AG04450 (cell line): ENCODE data around the gene BZW1. TPM values are rescaled to one million over a fixed set of nuclear protein-coding genes. Genes with fewer than 3 reads are reported as not detected.

Experiments
- CTCF ChIA-PET: fragments of 300-600, 350-600 bp; formaldehyde crosslinking; extraction: SDS; loops from one replicate; lab custom pipeline; 2022; ENCODE audit warnings: antibody characterized with exemption, inconsistent platforms; lab: Charles Lee
- POLR2A ChIA-PET: fragments of 350-600 bp; formaldehyde crosslinking; extraction: SDS; loops from one replicate; lab custom pipeline; 2021; ENCODE audit warnings: antibody characterized with exemption, inconsistent platforms; lab: Yijun Ruan, JAX
- DNase-seq: peaks from one replicate; pipeline ENCODE4 v3.0.0-alpha.2; 2011; ENCODE audit warnings: low read depth, low spot score
- H3K27ac ChIP-seq: one replicate; pipeline ENCODE4 v1.5.1; 2012; ENCODE audit warnings: low read depth, low read length, control low read depth
- H3K27me3 ChIP-seq: one replicate; pipeline ENCODE4 v1.6.0; 2012; ENCODE audit warnings: low read length; ENCODE audit not compliant: control insufficient read depth, insufficient read depth
- H3K4me3 ChIP-seq: 2 replicates; pipeline ENCODE4 v1.5.1; 2011; ENCODE audit warnings: mild to moderate bottlenecking, low read depth, low read length, control low read depth
- H3K9me3 ChIP-seq: 2 replicates; pipeline ENCODE4 v1.5.1; 2012; ENCODE audit warnings: low read length; ENCODE audit not compliant: control insufficient read depth, insufficient read depth
- polyA plus RNA-seq: library from polyadenylated mRNA; depleted of rRNA; stranded (reverse); fragments of >200 nt; gene quantifications from 2 replicates; pipeline ENCODE4 v1.2.3, GENCODE V29; 2011
- TF ChIP-seq, protein P1 (sequence below): IDR thresholded peaks from 2 replicates; pipeline ENCODE4 v1.5.1; 2011; ENCODE audit warnings: low read depth, low read length, control low read depth, inconsistent platforms

The BZW1 gene
- polyA plus RNA-seq, 1 experiment = 376 TPM

DNA sequence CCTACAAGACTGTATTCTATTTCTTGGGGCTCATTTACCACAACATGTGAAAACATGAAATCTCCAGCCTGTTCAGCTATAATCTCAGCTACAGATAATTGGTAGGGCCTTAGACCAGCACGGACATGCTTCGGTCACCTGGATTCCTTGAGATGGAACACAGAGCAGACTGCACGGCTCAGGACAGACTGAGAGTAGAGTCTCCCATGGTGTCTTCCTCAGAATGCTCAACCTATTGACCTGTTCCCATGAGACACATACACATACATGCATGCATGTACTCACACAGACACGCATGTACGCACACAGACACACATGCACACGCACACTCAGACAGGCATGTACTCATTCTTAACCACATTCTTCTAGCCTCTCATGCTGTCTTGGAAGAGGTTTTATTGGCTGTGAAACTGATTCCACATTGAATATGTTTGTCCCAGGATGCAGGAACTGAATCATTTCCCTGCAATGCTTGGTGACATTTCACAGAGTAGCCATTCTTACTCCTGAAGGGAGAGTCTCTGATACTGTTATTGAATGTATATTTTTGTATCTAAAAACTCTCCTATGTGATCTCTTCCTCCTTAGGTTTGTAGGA is 23.5 kb upstream of the BZW1 start:
- H3K27ac ChIP-seq = peak overlapping the region; percentile 89
- no peaks in the 10 kb centered on the region for H3K9me3 ChIP-seq
- H3K27me3 ChIP-seq = no peaks in the 10 kb centered on the region
- ChIA-PET CTCF (interaction anchor here (1.2 kb wide), 1 partner anchor 75 kb away, joined by 6 read pairs; no protein-coding TSS in a partner anchor), POLR2A (interaction anchor here (1.1 kb wide), 1 partner anchor 24 kb away, joined by 3 read pairs; no protein-coding TSS in a partner anchor)
- TF ChIP-seq, protein P1, sequence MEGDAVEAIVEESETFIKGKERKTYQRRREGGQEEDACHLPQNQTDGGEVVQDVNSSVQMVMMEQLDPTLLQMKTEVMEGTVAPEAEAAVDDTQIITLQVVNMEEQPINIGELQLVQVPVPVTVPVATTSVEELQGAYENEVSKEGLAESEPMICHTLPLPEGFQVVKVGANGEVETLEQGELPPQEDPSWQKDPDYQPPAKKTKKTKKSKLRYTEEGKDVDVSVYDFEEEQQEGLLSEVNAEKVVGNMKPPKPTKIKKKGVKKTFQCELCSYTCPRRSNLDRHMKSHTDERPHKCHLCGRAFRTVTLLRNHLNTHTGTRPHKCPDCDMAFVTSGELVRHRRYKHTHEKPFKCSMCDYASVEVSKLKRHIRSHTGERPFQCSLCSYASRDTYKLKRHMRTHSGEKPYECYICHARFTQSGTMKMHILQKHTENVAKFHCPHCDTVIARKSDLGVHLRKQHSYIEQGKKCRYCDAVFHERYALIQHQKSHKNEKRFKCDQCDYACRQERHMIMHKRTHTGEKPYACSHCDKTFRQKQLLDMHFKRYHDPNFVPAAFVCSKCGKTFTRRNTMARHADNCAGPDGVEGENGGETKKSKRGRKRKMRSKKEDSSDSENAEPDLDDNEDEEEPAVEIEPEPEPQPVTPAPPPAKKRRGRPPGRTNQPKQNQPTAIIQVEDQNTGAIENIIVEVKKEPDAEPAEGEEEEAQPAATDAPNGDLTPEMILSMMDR = no peak
- DNase-seq = no peak
- H3K4me3 ChIP-seq = no peak overlapping the region

DNA sequence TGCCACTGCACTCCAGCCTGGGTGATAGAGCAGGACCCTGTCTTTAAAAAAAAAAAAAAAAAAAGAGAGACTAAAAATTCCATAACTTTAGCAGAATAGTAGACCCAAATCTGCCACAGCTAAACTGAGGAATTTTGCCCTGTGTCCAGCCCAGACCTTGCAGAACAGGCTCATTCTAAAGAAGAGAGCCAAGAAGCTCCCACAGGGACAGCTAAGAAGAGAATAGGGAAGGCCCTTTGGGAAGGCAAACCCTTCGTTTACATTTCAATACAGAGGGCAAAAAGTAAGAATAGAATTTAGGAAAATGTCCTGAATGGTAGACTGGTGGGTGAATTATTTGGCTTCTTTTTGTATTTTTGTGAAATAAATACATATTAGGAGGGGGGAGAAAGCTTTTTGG is 21.5 kb upstream of the BZW1 start:
- POLR2A ChIA-PET = no interaction called here
- no peaks in the 10 kb centered on the region for H3K27me3 ChIP-seq
- H3K9me3 ChIP-seq = no peaks in the 10 kb centered on the region
- no peak overlapping the region for H3K4me3 ChIP-seq
- CTCF ChIA-PET = no interaction called here
- H3K27ac ChIP-seq = no peak overlapping the region
- DNase-seq = no peak
- TF ChIP-seq, protein P1 = no peak

DNA sequence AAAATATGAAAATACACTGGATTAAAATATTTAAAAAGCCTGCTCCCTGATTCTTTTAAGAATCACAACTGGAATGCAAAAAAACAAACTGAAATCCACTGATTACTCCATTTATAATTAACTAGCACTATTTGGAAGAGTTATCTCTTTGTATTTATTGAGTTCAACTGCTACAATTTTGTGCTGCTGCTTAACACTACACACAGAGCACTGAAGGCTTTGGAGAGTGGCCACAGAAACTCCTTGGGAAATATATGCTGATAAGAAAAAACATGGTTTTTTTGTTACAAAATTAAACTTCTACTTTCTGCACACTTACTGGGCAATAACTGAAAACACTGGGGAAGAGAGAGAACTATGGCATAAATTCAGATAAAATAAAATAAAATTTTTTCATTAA is 19.8 kb upstream of the BZW1 start:
- ChIA-PET CTCF (no interaction called here), POLR2A (no interaction called here)
- no peak overlapping the region for H3K27ac ChIP-seq
- H3K27me3 ChIP-seq = no peaks in the 10 kb centered on the region
- TF ChIP-seq, protein P1 = no peak
- H3K9me3 ChIP-seq = no peaks in the 10 kb centered on the region
- H3K4me3 ChIP-seq = no peak overlapping the region
- no peak for DNase-seq

DNA sequence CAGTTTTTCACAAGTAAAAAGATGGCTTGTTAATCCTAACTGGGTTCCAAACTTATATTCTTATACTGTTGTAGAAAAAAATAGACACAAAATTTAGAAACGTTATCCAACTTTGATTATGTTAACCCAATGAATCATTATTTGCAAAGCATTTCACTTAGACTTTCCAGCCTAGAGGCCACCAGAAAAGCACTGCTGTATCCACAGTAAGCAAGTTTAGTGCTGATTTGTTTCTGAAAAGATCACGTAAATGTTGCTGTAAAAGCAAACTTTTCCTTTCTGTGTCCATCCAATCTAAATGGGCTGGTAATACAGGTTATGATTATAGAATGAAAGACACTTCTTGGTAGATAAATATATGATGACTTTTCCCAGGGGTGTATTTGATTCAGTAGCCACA is 17.6 kb upstream of the BZW1 start:
- POLR2A ChIA-PET = no interaction called here
- no peaks in the 10 kb centered on the region for H3K27me3 ChIP-seq
- H3K27ac ChIP-seq = no peak overlapping the region
- DNase-seq = no peak
- H3K9me3 ChIP-seq = no peaks in the 10 kb centered on the region
- H3K4me3 ChIP-seq = no peak overlapping the region
- CTCF ChIA-PET = no interaction called here
- TF ChIP-seq, protein P1 = no peak

DNA sequence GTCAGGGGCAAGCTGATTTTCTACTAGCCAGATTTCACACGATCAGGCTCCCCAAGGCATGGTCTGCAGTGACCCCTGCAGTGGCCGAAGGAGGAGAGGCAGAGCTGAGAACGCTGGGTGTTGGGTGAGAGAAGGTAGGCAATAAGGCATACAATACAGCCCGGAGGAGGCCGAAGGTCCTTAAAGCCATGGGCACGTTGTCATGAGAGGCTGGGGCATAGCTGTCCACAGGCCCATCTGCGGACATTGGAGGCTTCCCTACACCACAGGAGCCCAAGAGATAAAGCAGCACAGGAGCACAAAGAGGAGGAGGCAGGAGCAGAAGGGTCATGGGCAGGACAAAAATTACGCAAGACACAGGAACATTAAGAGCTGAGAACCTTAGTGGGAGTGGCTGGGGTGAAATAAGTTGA is 16.7 kb upstream of the BZW1 start:
- no peaks in the 10 kb centered on the region for H3K27me3 ChIP-seq
- no peak overlapping the region for H3K27ac ChIP-seq
- ChIA-PET CTCF (interaction anchor here (1.0 to 1.2 kb wide), 2 partner anchors 30 to 82 kb away, joined by 3 read pairs; no protein-coding TSS in a partner anchor), POLR2A (interaction anchor here (0.9 kb wide), 1 partner anchor 15 kb away, joined by 3 read pairs; no protein-coding TSS in a partner anchor)
- no peaks in the 10 kb centered on the region for H3K9me3 ChIP-seq
- H3K4me3 ChIP-seq = no peak overlapping the region
- DNase-seq = no peak
- TF ChIP-seq, protein P1 = no peak
